WTC11 (cell line): ENCODE data around the gene LAMB4.

Experiments used
- CREM ChIP-seq: sonication (generic); formaldehyde crosslinking; IDR thresholded peaks from 2 replicates; pipeline ENCODE4 v1.8.1; 2022; ENCODE audit warnings: mild to moderate bottlenecking, missing genetic modification reagents, moderate library complexity
- ESRRA ChIP-seq: sonication (generic); formaldehyde crosslinking; IDR thresholded peaks from 2 replicates; pipeline ENCODE4 v1.8.1; 2022; ENCODE audit warnings: mild to moderate bottlenecking, missing genetic modification reagents, borderline replicate concordance
- RORB ChIP-seq: fragments of 250-450 bp; sonication (Bioruptor Pico); IDR thresholded peaks from 2 replicates; pipeline ENCODE4 v1.9.0; 2021; ENCODE audit warnings: mild to moderate bottlenecking
- SMAD3 ChIP-seq: sonication (generic); formaldehyde crosslinking; IDR thresholded peaks from 2 replicates; pipeline ENCODE4 v1.8.0; 2022; ENCODE audit warnings: missing genetic modification reagents, mild to moderate bottlenecking, borderline replicate concordance
- SP1 ChIP-seq: sonication (generic); formaldehyde crosslinking; conservative IDR thresholded peaks from 2 replicates; pipeline ENCODE4 v1.8.1; 2022; ENCODE audit warnings: missing genetic modification reagents
- ZNF232 ChIP-seq: sonication (generic); formaldehyde crosslinking; IDR thresholded peaks from 2 replicates; pipeline ENCODE4 v1.8.0; 2022; ENCODE audit warnings: mild to moderate bottlenecking, missing genetic modification reagents
- ZNF396 ChIP-seq: fragments of 250-450 bp; sonication (Bioruptor Pico); IDR thresholded peaks from 2 replicates; pipeline ENCODE4 v1.8.0; 2021; ENCODE audit warnings: mild to moderate bottlenecking, moderate library complexity, borderline replicate concordance
- TF ChIP-seq, protein P1 (sequence below): fragments of 200-600 bp; IDR thresholded peaks from 2 replicates; pipeline ENCODE4 v1.8.0; 2022; ENCODE audit warnings: antibody characterized with exemption
- TF ChIP-seq, protein P2 (sequence below): sonication (generic); formaldehyde crosslinking; IDR thresholded peaks from 2 replicates; pipeline ENCODE4 v1.8.1; 2023; ENCODE audit warnings: mild to moderate bottlenecking, missing genetic modification reagents
- TF ChIP-seq, protein P3 (sequence below): sonication (generic); formaldehyde crosslinking; IDR thresholded peaks from 2 replicates; pipeline ENCODE4 v1.8.1; 2022; ENCODE audit warnings: low read depth, mild to moderate bottlenecking, moderate library complexity, missing genetic modification reagents, borderline replicate concordance
- TF ChIP-seq, protein P4 (sequence below): sonication (generic); formaldehyde crosslinking; IDR thresholded peaks from 2 replicates; pipeline ENCODE4 v1.8.1; 2022; ENCODE audit warnings: missing genetic modification reagents, borderline replicate concordance
- TF ChIP-seq, protein P5 (sequence below): sonication (generic); formaldehyde crosslinking; IDR thresholded peaks from 2 replicates; pipeline ENCODE4 v1.8.0; 2023; ENCODE audit warnings: missing genetic modification reagents, mild to moderate bottlenecking, borderline replicate concordance
- TF ChIP-seq, protein P6 (sequence below): sonication (generic); formaldehyde crosslinking; conservative IDR thresholded peaks from 2 replicates; pipeline ENCODE4 v1.8.1; 2023; ENCODE audit warnings: mild to moderate bottlenecking, low read depth, missing genetic modification reagents, moderate library complexity
- TF ChIP-seq, protein P7 (sequence below): sonication (generic); formaldehyde crosslinking; IDR thresholded peaks from 2 replicates; pipeline ENCODE4 v1.8.0; 2022; ENCODE audit warnings: mild to moderate bottlenecking, missing genetic modification reagents

DNA sequence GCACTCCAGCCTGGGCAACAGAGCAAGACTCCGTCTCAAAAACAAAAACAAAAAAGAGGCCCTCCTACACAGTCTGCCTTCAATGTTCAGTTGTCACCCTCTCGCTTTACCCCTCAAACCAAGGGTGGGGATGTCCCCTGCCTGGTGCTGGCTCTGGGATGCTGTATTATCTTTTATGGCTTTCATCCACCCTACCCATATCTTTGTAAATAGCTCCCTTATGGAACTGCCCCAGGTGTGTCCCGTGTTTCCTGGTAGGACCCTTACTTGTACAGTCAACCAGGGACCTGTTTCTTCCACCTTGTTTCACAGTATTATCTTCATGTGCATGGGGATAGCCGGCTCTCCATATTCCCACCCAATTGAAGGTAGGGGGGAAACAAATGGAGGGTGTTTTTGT, 111.5 kb downstream of the LAMB4 start:
- TF ChIP-seq, protein P1, sequence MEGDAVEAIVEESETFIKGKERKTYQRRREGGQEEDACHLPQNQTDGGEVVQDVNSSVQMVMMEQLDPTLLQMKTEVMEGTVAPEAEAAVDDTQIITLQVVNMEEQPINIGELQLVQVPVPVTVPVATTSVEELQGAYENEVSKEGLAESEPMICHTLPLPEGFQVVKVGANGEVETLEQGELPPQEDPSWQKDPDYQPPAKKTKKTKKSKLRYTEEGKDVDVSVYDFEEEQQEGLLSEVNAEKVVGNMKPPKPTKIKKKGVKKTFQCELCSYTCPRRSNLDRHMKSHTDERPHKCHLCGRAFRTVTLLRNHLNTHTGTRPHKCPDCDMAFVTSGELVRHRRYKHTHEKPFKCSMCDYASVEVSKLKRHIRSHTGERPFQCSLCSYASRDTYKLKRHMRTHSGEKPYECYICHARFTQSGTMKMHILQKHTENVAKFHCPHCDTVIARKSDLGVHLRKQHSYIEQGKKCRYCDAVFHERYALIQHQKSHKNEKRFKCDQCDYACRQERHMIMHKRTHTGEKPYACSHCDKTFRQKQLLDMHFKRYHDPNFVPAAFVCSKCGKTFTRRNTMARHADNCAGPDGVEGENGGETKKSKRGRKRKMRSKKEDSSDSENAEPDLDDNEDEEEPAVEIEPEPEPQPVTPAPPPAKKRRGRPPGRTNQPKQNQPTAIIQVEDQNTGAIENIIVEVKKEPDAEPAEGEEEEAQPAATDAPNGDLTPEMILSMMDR: no peak
- TF ChIP-seq, protein P2, sequence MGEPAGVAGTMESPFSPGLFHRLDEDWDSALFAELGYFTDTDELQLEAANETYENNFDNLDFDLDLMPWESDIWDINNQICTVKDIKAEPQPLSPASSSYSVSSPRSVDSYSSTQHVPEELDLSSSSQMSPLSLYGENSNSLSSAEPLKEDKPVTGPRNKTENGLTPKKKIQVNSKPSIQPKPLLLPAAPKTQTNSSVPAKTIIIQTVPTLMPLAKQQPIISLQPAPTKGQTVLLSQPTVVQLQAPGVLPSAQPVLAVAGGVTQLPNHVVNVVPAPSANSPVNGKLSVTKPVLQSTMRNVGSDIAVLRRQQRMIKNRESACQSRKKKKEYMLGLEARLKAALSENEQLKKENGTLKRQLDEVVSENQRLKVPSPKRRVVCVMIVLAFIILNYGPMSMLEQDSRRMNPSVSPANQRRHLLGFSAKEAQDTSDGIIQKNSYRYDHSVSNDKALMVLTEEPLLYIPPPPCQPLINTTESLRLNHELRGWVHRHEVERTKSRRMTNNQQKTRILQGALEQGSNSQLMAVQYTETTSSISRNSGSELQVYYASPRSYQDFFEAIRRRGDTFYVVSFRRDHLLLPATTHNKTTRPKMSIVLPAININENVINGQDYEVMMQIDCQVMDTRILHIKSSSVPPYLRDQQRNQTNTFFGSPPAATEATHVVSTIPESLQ (CRISPR knock-in tag): no peak
- TF ChIP-seq, protein P3, sequence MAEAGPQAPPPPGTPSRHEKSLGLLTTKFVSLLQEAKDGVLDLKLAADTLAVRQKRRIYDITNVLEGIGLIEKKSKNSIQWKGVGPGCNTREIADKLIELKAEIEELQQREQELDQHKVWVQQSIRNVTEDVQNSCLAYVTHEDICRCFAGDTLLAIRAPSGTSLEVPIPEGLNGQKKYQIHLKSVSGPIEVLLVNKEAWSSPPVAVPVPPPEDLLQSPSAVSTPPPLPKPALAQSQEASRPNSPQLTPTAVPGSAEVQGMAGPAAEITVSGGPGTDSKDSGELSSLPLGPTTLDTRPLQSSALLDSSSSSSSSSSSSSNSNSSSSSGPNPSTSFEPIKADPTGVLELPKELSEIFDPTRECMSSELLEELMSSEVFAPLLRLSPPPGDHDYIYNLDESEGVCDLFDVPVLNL (CRISPR knock-in tag): no peak
- TF ChIP-seq ESRRA (no peak), ZNF232 (CRISPR knock-in tag) (no peak), SMAD3 (no peak), SP1 (CRISPR knock-in tag) (no peak), RORB (CRISPR knock-in tag) (no peak), CREM (no peak), ZNF396 (CRISPR knock-in tag) (no peak)
- TF ChIP-seq, protein P4, sequence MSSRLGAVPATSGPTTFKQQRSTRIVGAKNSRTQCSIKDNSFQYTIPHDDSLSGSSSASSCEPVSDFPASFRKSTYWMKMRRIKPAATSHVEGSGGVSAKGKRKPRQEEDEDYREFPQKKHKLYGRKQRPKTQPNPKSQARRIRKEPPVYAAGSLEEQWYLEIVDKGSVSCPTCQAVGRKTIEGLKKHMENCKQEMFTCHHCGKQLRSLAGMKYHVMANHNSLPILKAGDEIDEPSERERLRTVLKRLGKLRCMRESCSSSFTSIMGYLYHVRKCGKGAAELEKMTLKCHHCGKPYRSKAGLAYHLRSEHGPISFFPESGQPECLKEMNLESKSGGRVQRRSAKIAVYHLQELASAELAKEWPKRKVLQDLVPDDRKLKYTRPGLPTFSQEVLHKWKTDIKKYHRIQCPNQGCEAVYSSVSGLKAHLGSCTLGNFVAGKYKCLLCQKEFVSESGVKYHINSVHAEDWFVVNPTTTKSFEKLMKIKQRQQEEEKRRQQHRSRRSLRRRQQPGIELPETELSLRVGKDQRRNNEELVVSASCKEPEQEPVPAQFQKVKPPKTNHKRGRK (CRISPR knock-in tag): no peak
- TF ChIP-seq, protein P5, sequence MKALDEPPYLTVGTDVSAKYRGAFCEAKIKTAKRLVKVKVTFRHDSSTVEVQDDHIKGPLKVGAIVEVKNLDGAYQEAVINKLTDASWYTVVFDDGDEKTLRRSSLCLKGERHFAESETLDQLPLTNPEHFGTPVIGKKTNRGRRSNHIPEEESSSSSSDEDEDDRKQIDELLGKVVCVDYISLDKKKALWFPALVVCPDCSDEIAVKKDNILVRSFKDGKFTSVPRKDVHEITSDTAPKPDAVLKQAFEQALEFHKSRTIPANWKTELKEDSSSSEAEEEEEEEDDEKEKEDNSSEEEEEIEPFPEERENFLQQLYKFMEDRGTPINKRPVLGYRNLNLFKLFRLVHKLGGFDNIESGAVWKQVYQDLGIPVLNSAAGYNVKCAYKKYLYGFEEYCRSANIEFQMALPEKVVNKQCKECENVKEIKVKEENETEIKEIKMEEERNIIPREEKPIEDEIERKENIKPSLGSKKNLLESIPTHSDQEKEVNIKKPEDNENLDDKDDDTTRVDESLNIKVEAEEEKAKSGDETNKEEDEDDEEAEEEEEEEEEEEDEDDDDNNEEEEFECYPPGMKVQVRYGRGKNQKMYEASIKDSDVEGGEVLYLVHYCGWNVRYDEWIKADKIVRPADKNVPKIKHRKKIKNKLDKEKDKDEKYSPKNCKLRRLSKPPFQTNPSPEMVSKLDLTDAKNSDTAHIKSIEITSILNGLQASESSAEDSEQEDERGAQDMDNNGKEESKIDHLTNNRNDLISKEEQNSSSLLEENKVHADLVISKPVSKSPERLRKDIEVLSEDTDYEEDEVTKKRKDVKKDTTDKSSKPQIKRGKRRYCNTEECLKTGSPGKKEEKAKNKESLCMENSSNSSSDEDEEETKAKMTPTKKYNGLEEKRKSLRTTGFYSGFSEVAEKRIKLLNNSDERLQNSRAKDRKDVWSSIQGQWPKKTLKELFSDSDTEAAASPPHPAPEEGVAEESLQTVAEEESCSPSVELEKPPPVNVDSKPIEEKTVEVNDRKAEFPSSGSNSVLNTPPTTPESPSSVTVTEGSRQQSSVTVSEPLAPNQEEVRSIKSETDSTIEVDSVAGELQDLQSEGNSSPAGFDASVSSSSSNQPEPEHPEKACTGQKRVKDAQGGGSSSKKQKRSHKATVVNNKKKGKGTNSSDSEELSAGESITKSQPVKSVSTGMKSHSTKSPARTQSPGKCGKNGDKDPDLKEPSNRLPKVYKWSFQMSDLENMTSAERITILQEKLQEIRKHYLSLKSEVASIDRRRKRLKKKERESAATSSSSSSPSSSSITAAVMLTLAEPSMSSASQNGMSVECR (CRISPR knock-in tag): no peak
- TF ChIP-seq, protein P6, sequence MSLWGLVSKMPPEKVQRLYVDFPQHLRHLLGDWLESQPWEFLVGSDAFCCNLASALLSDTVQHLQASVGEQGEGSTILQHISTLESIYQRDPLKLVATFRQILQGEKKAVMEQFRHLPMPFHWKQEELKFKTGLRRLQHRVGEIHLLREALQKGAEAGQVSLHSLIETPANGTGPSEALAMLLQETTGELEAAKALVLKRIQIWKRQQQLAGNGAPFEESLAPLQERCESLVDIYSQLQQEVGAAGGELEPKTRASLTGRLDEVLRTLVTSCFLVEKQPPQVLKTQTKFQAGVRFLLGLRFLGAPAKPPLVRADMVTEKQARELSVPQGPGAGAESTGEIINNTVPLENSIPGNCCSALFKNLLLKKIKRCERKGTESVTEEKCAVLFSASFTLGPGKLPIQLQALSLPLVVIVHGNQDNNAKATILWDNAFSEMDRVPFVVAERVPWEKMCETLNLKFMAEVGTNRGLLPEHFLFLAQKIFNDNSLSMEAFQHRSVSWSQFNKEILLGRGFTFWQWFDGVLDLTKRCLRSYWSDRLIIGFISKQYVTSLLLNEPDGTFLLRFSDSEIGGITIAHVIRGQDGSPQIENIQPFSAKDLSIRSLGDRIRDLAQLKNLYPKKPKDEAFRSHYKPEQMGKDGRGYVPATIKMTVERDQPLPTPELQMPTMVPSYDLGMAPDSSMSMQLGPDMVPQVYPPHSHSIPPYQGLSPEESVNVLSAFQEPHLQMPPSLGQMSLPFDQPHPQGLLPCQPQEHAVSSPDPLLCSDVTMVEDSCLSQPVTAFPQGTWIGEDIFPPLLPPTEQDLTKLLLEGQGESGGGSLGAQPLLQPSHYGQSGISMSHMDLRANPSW (CRISPR knock-in tag): no peak
- TF ChIP-seq, protein P7, sequence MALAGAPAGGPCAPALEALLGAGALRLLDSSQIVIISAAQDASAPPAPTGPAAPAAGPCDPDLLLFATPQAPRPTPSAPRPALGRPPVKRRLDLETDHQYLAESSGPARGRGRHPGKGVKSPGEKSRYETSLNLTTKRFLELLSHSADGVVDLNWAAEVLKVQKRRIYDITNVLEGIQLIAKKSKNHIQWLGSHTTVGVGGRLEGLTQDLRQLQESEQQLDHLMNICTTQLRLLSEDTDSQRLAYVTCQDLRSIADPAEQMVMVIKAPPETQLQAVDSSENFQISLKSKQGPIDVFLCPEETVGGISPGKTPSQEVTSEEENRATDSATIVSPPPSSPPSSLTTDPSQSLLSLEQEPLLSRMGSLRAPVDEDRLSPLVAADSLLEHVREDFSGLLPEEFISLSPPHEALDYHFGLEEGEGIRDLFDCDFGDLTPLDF (CRISPR knock-in tag): no peak
